GM19328 (cell line): ENCODE measurements around the gene PPM1A.

Source experiments
- ATAC-seq: cut with Tn5 transposase; IDR thresholded peaks from one replicate; pipeline ENCODE4 v1.9.1; 2021; ENCODE audit warnings: mild to moderate bottlenecking, moderate library complexity; ENCODE audit not compliant: unreplicated experiment

PPM1A gene

GRCh38 chr14:60226298-60226697 is 22.7 kb upstream of the PPM1A start:
- no peak for ATAC-seq

- no peak for ATAC-seq
These were observed 21.7 kb upstream of the PPM1A start for GRCh38 chr14:60227291-60227690.

- no peak for ATAC-seq
These were observed 19.4 kb upstream of the PPM1A start for GRCh38 chr14:60229614-60230013.

- no peak for ATAC-seq
These were observed 16.8 kb upstream of the PPM1A start for GRCh38 chr14:60232185-60232584.

GRCh38 chr14:60233251-60233650 is 15.8 kb upstream of the PPM1A start:
- ATAC-seq: no peak

- ATAC-seq: no peak
These were observed 15.1 kb upstream of the PPM1A start for GRCh38 chr14:60233891-60234290.

GRCh38 chr14:60235440-60235839 is 13.6 kb upstream of the PPM1A start:
- ATAC-seq: no peak

GRCh38 chr14:60238955-60239354 is 10.1 kb upstream of the PPM1A start:
- no peak for ATAC-seq

GRCh38 chr14:60240139-60240856 is 8.7 kb upstream of the PPM1A start:
- no peak for ATAC-seq

GRCh38 chr14:60241091-60241490 is 7.9 kb upstream of the PPM1A start:
- ATAC-seq: no peak

GRCh38 chr14:60242429-60242828 is 6.6 kb upstream of the PPM1A start:
- no peak for ATAC-seq

- no peak for ATAC-seq
These were observed 3.4 kb upstream of the PPM1A start for GRCh38 chr14:60245380-60246177.

- peak; percentile 54 for ATAC-seq
These were observed 876 bp upstream of the PPM1A start for GRCh38 chr14:60247994-60248696.

- peak; percentile 41 for ATAC-seq
These were observed 568 bp downstream of the PPM1A start for GRCh38 chr14:60249321-60250256.

- no peak for ATAC-seq
These were observed 1.4 kb downstream of the PPM1A start for GRCh38 chr14:60250257-60251035.

GRCh38 chr14:60251877-60252276 is 2.9 kb downstream of the PPM1A start:
- ATAC-seq: no peak

GRCh38 chr14:60252630-60253029 is 3.6 kb downstream of the PPM1A start:
- ATAC-seq: no peak

- ATAC-seq: no peak
These were observed 4.6 kb downstream of the PPM1A start for GRCh38 chr14:60253649-60254048.

- ATAC-seq: no peak
These were observed 5.2 kb downstream of the PPM1A start for GRCh38 chr14:60254176-60254575.

GRCh38 chr14:60257865-60258264 is 8.8 kb downstream of the PPM1A start:
- no peak for ATAC-seq
